Cerebellar cortex (tissue), 1 donor: ENCODE measurements around the gene CELA1.
"Not testable (repeated sequence)": the region's sequence is repeated elsewhere in the genome, so short reads cannot be mapped to it uniquely, and the experiment has no call there.

ENCODE experiments used
- DNase-seq: peaks from one replicate; pipeline ENCODE4 v3.0.0-alpha.2; 2015; ENCODE audit warnings: low spot score

CELA1 gene

DNA sequence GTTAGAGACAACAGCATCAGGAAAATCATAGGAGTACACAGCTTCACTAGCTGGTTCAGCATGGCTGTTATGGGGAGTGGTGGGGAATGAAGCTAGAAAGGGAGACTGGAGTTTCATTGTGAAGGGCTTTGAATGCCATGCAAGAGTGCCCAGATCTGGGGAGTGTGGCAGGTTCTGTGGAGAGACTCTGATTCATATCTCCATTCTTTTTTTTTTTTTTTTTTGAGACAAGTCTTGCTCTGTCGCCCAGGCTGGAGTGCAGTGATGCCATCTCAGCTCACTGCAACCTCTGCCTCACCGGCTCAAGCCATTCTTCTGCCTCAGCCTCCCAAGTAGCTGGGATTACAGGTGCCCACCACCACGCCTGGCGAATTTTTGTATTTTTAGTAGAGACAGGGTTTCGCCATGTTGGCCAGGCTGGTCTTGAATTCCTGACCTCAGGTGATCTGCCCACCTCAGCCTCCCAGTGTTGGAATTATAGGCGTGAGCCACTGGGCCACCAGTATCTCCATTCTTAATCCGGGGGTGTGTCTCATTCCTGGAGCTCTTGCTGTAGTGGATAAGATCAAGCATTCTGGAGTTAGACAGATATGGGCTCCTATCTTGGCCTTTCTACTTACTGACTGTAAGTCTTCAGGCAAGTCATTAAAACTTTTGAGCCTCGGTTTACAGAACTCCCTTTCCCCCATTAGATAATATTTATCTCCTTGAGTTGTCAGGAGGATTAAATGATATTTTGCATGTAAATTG is 28.2 kb downstream of the CELA1 start:
- not testable (repeated sequence) for DNase-seq

DNA sequence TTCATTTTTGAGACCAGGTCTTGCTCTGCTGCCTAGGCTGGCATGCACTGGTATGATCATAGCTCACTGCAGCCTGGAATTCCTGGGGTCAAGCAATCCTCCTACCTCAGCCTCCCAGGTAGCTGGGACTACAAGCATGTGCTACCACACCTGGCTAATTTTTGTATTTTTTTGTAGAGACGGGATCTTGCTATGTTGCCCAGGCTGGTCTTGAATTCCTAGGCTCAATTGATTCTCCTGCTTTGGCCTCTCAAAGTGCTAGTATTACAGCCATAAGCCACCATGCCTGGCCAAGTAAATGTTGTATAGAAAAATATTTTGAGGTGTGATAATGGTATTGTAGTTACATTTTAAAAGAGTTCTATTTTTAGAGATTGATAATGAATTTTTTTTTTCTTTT is 35.1 kb downstream of the CELA1 start:
- no peak for DNase-seq

DNA sequence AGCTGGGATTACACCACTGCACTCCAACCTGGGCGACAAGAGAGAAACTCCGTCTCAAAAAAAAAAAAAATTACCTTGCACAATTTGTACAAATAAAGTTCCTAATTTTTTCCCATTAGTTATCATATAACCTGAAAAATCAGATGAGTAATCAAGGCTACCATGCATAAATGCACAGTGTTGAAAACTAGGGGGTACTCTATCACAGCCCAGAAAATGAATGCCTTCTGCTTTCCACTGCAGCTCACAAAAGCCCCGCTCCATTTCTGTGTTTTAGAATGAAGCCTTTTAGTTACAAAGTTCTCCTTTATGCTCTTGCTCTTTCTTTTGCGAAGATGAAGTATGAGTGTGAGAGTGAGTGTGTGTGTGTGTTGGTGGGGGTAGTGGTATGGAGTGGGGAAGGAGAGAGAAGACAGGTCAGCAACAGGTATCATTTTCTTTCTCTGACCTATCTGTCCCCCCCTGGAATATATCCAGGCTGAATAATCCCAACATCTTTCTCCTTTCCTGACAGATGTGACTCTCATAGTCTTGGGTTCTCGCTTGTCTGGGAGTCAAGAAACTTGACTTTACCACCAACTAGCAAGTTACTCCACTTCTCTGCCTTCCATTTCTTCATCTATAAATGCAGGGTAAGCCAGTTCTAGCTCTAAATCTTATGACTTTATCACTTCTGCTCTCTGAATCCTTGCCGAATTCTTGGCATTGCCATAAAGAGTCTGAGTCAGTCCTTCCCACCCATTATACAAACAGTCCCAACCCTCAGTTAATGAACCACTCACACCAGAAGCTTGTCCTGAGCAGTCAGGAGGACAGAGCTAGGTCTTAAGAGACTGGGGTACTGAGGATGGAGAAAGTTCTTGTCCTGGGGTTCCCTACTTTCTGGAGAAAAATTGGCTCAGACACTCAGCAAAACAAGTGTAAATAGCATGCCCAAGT is 38.6 kb downstream of the CELA1 start:
- no peak for DNase-seq

- no peak for DNase-seq
Measured at GRCh38 chr12:51306507-51306906, 40.0 kb downstream of the CELA1 start.

GRCh38 chr12:51300768-51301167 is 45.7 kb downstream of the CELA1 start:
- DNase-seq: not testable (repeated sequence)

GRCh38 chr12:51295651-51296050 is 50.8 kb downstream of the CELA1 start:
- DNase-seq: no peak

DNA sequence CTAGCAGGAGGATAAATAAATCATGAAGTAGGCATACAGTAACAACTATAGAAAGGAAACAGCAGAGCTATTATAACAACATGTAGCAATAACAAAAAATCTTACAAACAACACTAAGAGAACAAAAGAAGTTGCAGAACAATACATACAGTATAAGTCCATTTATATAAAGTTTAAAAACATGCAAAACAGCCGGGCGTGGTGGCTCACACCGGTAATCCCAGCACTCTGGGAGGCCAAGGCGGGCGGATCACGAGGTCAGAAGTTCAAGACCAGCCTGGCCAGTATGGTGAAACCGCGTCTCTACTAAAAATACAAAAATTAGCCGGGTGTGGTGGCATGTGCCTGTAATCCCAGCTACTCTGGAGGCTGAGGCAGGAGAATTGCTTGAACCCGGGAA is 52.4 kb downstream of the CELA1 start:
- DNase-seq: not testable (repeated sequence)

GRCh38 chr12:51293696-51294095 is 52.8 kb downstream of the CELA1 start:
- DNase-seq: no peak

- DNase-seq: peak; percentile 13
Measured at GRCh38 chr12:51291603-51292513, 54.6 kb downstream of the CELA1 start.

GRCh38 chr12:51285843-51286242 is 60.6 kb downstream of the CELA1 start:
- no peak for DNase-seq

DNA sequence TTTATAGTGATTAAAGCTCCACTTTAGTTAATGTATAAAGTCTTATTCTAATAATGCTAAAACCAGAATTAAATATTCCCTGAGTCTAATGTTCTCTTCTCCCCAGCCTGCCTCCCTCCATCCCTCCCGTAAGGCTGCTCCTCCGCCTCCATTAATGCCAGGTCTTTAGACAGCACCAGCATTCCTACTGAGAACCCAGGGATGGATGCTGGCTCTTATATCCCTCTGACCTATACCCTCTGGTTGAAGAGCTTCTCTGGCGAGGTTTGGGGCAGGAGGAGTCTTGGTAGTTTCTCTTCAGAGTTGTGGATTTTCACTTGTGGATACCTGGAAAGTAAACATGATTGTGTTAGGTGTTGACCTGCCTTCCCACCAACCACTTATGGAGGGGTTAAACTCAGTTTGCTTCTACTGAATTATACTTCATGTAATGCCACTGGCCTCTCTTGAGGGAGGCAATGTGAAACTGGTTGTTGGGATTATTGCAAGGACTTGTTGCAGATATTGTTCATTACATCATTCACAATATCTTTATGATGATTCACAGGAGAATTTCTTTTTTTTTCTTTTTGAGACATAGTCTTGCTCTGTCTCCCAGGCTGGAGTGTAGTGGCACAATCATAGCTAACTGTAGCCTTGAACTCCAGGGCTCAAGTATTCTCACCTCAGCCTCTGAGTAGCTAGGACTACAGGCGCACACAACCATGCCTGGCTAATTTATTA is 65.1 kb downstream of the CELA1 start:
- no peak for DNase-seq
